ENCODE results near the gene GIGYF2. TPM values are rescaled to one million over a fixed set of nuclear protein-coding genes. Genes with fewer than 3 reads are reported as not detected.

Gene GIGYF2
- total RNA-seq, 1 experiment from 2014 or later: 55.3 TPM

GRCh38 chr2:232662486-232663260 is 34.5 kb upstream of the GIGYF2 start:
- Histone ChIP-seq H4K91ac (ENCODE audit: insufficient read length, low read depth, low read length) (no peak overlapping the region), H3K79me2 (ENCODE audit: insufficient read depth, low read length) (no peaks in the 10 kb centered on the region), H3K79me1 (ENCODE audit: insufficient read depth, low read depth, low read length, poor library complexity, severe bottlenecking) (no peaks in the 10 kb centered on the region), H3K9ac (ENCODE audit: extremely low read depth, insufficient read length, low read length) (no peak overlapping the region), H3T11ph (ENCODE audit: low read length) (no peak overlapping the region), H4K5ac (ENCODE audit: insufficient read length, low read depth, low read length) (no peak overlapping the region), H3K18ac (ENCODE audit: insufficient read length, low read depth, low read length) (no peak overlapping the region), H2AK5ac (ENCODE audit: insufficient read length, low read length) (no peak overlapping the region), H3K27ac (ENCODE audit: insufficient read length, low read depth, low read length) (no peak overlapping the region), H3K27me3 (ENCODE audit: insufficient read depth, low read length) (no peaks in the 10 kb centered on the region), H2BK5ac (ENCODE audit: insufficient read length, low read length) (no peak overlapping the region), H2AFZ (ENCODE audit: low read length) (no peak overlapping the region), H3K23ac (ENCODE audit: insufficient read length, low read depth, low read length) (no peak overlapping the region), H3K23me2 (ENCODE audit: insufficient read length, low read depth, low read length, poor library complexity, severe bottlenecking) (no peaks in the 10 kb centered on the region), H2BK20ac (ENCODE audit: low read depth, low read length, poor library complexity, severe bottlenecking) (no peak overlapping the region), H3K4ac (ENCODE audit: low read depth, low read length) (no peak overlapping the region), H4K8ac (replicated peaks; ENCODE audit: insufficient read length, low read depth, low read length) (no peak overlapping the region), H3K56ac (ENCODE audit: insufficient read length, low read depth, low read length) (no peak overlapping the region), H2BK12ac (ENCODE audit: insufficient read length, low read depth, low read length) (no peak overlapping the region), H3K14ac (ENCODE audit: insufficient read depth, low read length) (no peak overlapping the region), H3K4me2 (ENCODE audit: insufficient read depth, insufficient read length, low read length) (no peak overlapping the region), H3K4me1 (ENCODE audit: insufficient read depth, low read length) (no peaks in the 10 kb centered on the region), H3K9me3 (ENCODE audit: control insufficient read depth, low read depth, low read length) (no peaks in the 10 kb centered on the region), H2BK120ac (ENCODE audit: low read depth, low read length, poor library complexity, severe bottlenecking) (no peak overlapping the region), H2BK15ac (ENCODE audit: low read depth, low read length) (no peak overlapping the region), H4K20me1 (ENCODE audit: control insufficient read depth, insufficient read depth, insufficient read length) (no peaks in the 10 kb centered on the region)
- H3K9me3 Mint-ChIP-seq: peaks cover 3 to 4% of the 10 kb centered on the region in 2 experiments; a peak in 2 of 5 replicates
- H3K36me3 Mint-ChIP-seq (ENCODE audit: insufficient read depth in 1 of 3, low read depth in 3 of 3): peaks cover 3 to 5% (median 3%) of the 10 kb centered on the region in 3 experiments; a peak in 5 of 7 replicates
- TF ChIP-seq CTCF (conservative IDR thresholded peaks at IDR 0.05): no peak
- H3K27ac Mint-ChIP-seq: peak overlapping the region in 1 of 3 experiments; percentile 79; a peak in 1 of 7 replicates
- no peak overlapping the region for H3K4me3 Mint-ChIP-seq
- WGBS (ENCODE audit: extremely low coverage, insufficient read length, low lambda C conversion rate): no CpG with 5 or more reads among the region's 16 CpGs
- peaks cover 2 to 6% of the 10 kb centered on the region in 2 experiments; a peak in 2 of 4 replicates for H3K4me1 Mint-ChIP-seq
- DNase-seq: no peak
- H3K27me3 Mint-ChIP-seq (ENCODE audit: low read depth): peaks cover 3% of the 10 kb centered on the region

Data from H9 (cell line).